GM11168 (cell line): ENCODE measurements around the gene ARID5B.

Source experiments
- in situ Hi-C: fragments of 300-500 bp; cut with MboI; formaldehyde crosslinking; loops from one replicate; pipeline ENCODE4 v1.12.0; 2022; ENCODE audit warnings: low sequenced_read_pairs; ENCODE audit not compliant: unreplicated experiment

The ARID5B gene

GRCh38 chr10:61931620-61932332, 30.3 kb downstream of the ARID5B start:
- in situ Hi-C loops = no loop called here

GRCh38 chr10:61933859-61934555, 32.5 kb downstream of the ARID5B start:
- in situ Hi-C loops = no loop called here

GRCh38 chr10:61935077-61935476, 33.6 kb downstream of the ARID5B start:
- in situ Hi-C loops = loop anchor here (5.0 kb wide), 1 partner anchor 33 kb away; the partner anchor contains the start of gene ARID5B

GRCh38 chr10:61936770-61937169, 35.3 kb downstream of the ARID5B start:
- in situ Hi-C loops = loop anchor here (5.0 kb wide), 1 partner anchor 34 kb away; the partner anchor contains the start of gene ARID5B

- in situ Hi-C loops = loop anchor here (5.0 kb wide), 1 partner anchor 35 kb away; the partner anchor contains the start of gene ARID5B
Observed at GRCh38 chr10:61937631-61938351, 36.3 kb downstream of the ARID5B start.

- in situ Hi-C loops = loop anchor here (5.0 kb wide), 1 partner anchor 38 kb away; the partner anchor contains the start of gene ARID5B
Observed at GRCh38 chr10:61939902-61940301, 38.4 kb downstream of the ARID5B start.

- in situ Hi-C loops = no loop called here
Observed at GRCh38 chr10:61941202-61941681, 39.7 kb downstream of the ARID5B start.

- in situ Hi-C loops = no loop called here
Observed at GRCh38 chr10:61942604-61943461, 41.3 kb downstream of the ARID5B start.

GRCh38 chr10:61943674-61944378, 42.3 kb downstream of the ARID5B start:
- in situ Hi-C loops = no loop called here

GRCh38 chr10:61944410-61945147, 43.1 kb downstream of the ARID5B start:
- in situ Hi-C loops = no loop called here

- in situ Hi-C loops = no loop called here
Observed at GRCh38 chr10:61949687-61950086, 48.2 kb downstream of the ARID5B start.

GRCh38 chr10:61950449-61951143, 49.1 kb downstream of the ARID5B start:
- in situ Hi-C loops = no loop called here

GRCh38 chr10:61951144-61951483, 49.6 kb downstream of the ARID5B start:
- in situ Hi-C loops = no loop called here

GRCh38 chr10:61952028-61952674, 50.7 kb downstream of the ARID5B start:
- in situ Hi-C loops = no loop called here

GRCh38 chr10:61953183-61953582, 51.7 kb downstream of the ARID5B start:
- in situ Hi-C loops = no loop called here

- in situ Hi-C loops = no loop called here
Observed at GRCh38 chr10:61957806-61958205, 56.3 kb downstream of the ARID5B start.

- in situ Hi-C loops = no loop called here
Observed at GRCh38 chr10:61958311-61958710, 56.8 kb downstream of the ARID5B start.

GRCh38 chr10:61958805-61959204, 57.3 kb downstream of the ARID5B start:
- in situ Hi-C loops = no loop called here
